GM19397 (cell line): ENCODE data around the gene MORN3.

Source experiments
- ATAC-seq: cut with Tn5 transposase; IDR thresholded peaks from one replicate; pipeline ENCODE4 v1.9.1; 2021; ENCODE audit warnings: mild to moderate bottlenecking, moderate library complexity; ENCODE audit not compliant: unreplicated experiment

The MORN3 gene

GRCh38 chr12:121608301-121608700, 61.2 kb downstream of the MORN3 start:
- ATAC-seq, result no peak

GRCh38 chr12:121603581-121603980, 65.9 kb downstream of the MORN3 start:
- no peak for ATAC-seq

- no peak for ATAC-seq
Observed at GRCh38 chr12:121602766-121603165, 66.7 kb downstream of the MORN3 start.

- no peak for ATAC-seq
Observed at GRCh38 chr12:121600702-121601336, 68.6 kb downstream of the MORN3 start.
